SU-DHL-6 (cell line): ENCODE data around the gene ACTMAP.

Experiments
- EZH2phosphoT487 ChIP-seq: fragments of 200-600 bp; sonication (generic), shearing (Covaris generic); conservative IDR thresholded peaks from 2 replicates; pipeline ENCODE4 v1.6.1; 2018; ENCODE audit warnings: mild to moderate bottlenecking, antibody characterized with exemption, low read length, moderate library complexity, mixed read lengths
- TF ChIP-seq, protein P1 (sequence below): fragments of 200-600 bp; sonication (generic); IDR thresholded peaks from one replicate; pipeline ENCODE4 v1.5.1; 2017; ENCODE audit warnings: antibody characterized with exemption, mild to moderate bottlenecking, low read length, moderate library complexity; ENCODE audit not compliant: insufficient read depth, poor library complexity, severe bottlenecking

DNA sequence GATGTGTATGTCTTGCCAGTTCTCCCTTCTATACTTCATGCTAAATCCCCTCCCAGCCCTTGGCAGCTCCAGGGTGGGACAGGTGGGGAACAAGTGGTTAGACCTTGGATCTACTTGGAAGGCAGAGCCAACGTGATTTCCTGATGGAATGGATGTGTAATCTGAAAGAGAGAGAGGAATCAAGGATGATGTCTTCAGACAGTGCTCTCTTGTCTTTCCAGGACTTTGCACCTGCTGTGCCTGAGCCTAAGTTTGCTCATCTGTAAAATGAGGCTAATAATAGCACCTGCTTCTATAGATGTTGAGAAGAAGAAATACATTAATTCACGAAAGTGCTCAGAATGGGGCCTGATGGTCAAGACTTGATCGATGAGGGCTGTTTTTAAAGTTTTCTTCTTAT lies 41.7 kb upstream of the ACTMAP start:
- TF ChIP-seq, protein P1, sequence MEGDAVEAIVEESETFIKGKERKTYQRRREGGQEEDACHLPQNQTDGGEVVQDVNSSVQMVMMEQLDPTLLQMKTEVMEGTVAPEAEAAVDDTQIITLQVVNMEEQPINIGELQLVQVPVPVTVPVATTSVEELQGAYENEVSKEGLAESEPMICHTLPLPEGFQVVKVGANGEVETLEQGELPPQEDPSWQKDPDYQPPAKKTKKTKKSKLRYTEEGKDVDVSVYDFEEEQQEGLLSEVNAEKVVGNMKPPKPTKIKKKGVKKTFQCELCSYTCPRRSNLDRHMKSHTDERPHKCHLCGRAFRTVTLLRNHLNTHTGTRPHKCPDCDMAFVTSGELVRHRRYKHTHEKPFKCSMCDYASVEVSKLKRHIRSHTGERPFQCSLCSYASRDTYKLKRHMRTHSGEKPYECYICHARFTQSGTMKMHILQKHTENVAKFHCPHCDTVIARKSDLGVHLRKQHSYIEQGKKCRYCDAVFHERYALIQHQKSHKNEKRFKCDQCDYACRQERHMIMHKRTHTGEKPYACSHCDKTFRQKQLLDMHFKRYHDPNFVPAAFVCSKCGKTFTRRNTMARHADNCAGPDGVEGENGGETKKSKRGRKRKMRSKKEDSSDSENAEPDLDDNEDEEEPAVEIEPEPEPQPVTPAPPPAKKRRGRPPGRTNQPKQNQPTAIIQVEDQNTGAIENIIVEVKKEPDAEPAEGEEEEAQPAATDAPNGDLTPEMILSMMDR: no peak
- no peak for TF ChIP-seq EZH2phosphoT487
